ENCODE data around the gene KCTD21.
"Not testable (repeated sequence)": the region's sequence is repeated elsewhere in the genome, so short reads cannot be mapped to it uniquely, and the experiment has no call there.

Gene KCTD21

GRCh38 chr11:78224906-78225420 lies 36.5 kb upstream of the KCTD21 start:
- H3K4me3 ChIP-seq (ENCODE audit: low read depth in 1 of 2, low read length in 2 of 2), result no peak overlapping the region
- no peaks in the 10 kb centered on the region for H3K4me1 ChIP-seq (ENCODE audit: control insufficient read depth in 1 of 2, insufficient read depth in 2 of 2, low read length in 2 of 2)
- H3K27me3 ChIP-seq (ENCODE audit: low read depth, low read length), result no peaks in the 10 kb centered on the region
- H3K9me3 ChIP-seq (ENCODE audit: control insufficient read depth in 1 of 2, low read length in 2 of 2), result no peaks in the 10 kb centered on the region
- peaks cover 44% of the 10 kb centered on the region in 2 donors for H3K36me3 ChIP-seq (ENCODE audit: control insufficient read depth in 1 of 2, insufficient read depth in 2 of 2, low read length in 2 of 2)
- no peak overlapping the region for H3K27ac ChIP-seq (ENCODE audit: low read length)

GRCh38 chr11:78224506-78224905 lies 36.1 kb upstream of the KCTD21 start:
- H3K36me3 ChIP-seq (ENCODE audit: control insufficient read depth in 1 of 2, insufficient read depth in 2 of 2, low read length in 2 of 2), result peaks cover 48 to 49% of the 10 kb centered on the region in 2 donors
- no peak overlapping the region for H3K27ac ChIP-seq (ENCODE audit: low read length)
- H3K4me3 ChIP-seq (ENCODE audit: low read depth in 1 of 2, low read length in 2 of 2), result no peak overlapping the region
- H3K4me1 ChIP-seq (ENCODE audit: control insufficient read depth in 1 of 2, insufficient read depth in 2 of 2, low read length in 2 of 2), result no peaks in the 10 kb centered on the region
- no peaks in the 10 kb centered on the region for H3K9me3 ChIP-seq (ENCODE audit: control insufficient read depth in 1 of 2, low read length in 2 of 2)
- H3K27me3 ChIP-seq (ENCODE audit: low read depth, low read length), result no peaks in the 10 kb centered on the region

GRCh38 chr11:78223320-78223954 lies 35.0 kb upstream of the KCTD21 start:
- no peak overlapping the region for H3K4me3 ChIP-seq (ENCODE audit: low read depth in 1 of 2, low read length in 2 of 2)
- H3K27me3 ChIP-seq (ENCODE audit: low read depth, low read length), result no peaks in the 10 kb centered on the region
- H3K27ac ChIP-seq (ENCODE audit: low read length), result no peak overlapping the region
- H3K36me3 ChIP-seq (ENCODE audit: control insufficient read depth in 1 of 2, insufficient read depth in 2 of 2, low read length in 2 of 2), result peaks cover 58 to 59% of the 10 kb centered on the region in 2 donors
- H3K4me1 ChIP-seq (ENCODE audit: control insufficient read depth in 1 of 2, insufficient read depth in 2 of 2, low read length in 2 of 2), result no peaks in the 10 kb centered on the region
- H3K9me3 ChIP-seq (ENCODE audit: control insufficient read depth in 1 of 2, low read length in 2 of 2), result no peaks in the 10 kb centered on the region

GRCh38 chr11:78222726-78223125 lies 34.3 kb upstream of the KCTD21 start:
- H3K9me3 ChIP-seq (ENCODE audit: control insufficient read depth in 1 of 2, low read length in 2 of 2); H3K4me1 ChIP-seq (ENCODE audit: control insufficient read depth in 1 of 2, insufficient read depth in 2 of 2, low read length in 2 of 2); H3K27ac ChIP-seq (ENCODE audit: low read length); H3K4me3 ChIP-seq (ENCODE audit: low read depth in 1 of 2, low read length in 2 of 2); H3K27me3 ChIP-seq (ENCODE audit: low read depth, low read length): not testable (repeated sequence)
- peaks cover 63 to 66% of the 10 kb centered on the region in 2 donors for H3K36me3 ChIP-seq (ENCODE audit: control insufficient read depth in 1 of 2, insufficient read depth in 2 of 2, low read length in 2 of 2)

GRCh38 chr11:78221396-78222315 lies 33.2 kb upstream of the KCTD21 start:
- Histone ChIP-seq H3K4me1 (ENCODE audit: control insufficient read depth in 1 of 2, insufficient read depth in 2 of 2, low read length in 2 of 2) (no peaks in the 10 kb centered on the region), H3K27me3 (ENCODE audit: low read depth, low read length) (no peaks in the 10 kb centered on the region), H3K9me3 (ENCODE audit: control insufficient read depth in 1 of 2, low read length in 2 of 2) (no peaks in the 10 kb centered on the region), H3K4me3 (ENCODE audit: low read depth in 1 of 2, low read length in 2 of 2) (no peak overlapping the region), H3K36me3 (ENCODE audit: control insufficient read depth in 1 of 2, insufficient read depth in 2 of 2, low read length in 2 of 2) (peaks cover 69 to 76% of the 10 kb centered on the region in 2 donors), H3K27ac (ENCODE audit: low read length) (no peak overlapping the region)

GRCh38 chr11:78220218-78221157 lies 32.1 kb upstream of the KCTD21 start:
- Histone ChIP-seq H3K4me3 (ENCODE audit: low read depth in 1 of 2, low read length in 2 of 2) (no peak overlapping the region), H3K36me3 (ENCODE audit: control insufficient read depth in 1 of 2, insufficient read depth in 2 of 2, low read length in 2 of 2) (peaks cover 74 to 88% of the 10 kb centered on the region in 2 donors), H3K9me3 (ENCODE audit: control insufficient read depth in 1 of 2, low read length in 2 of 2) (no peaks in the 10 kb centered on the region), H3K27ac (ENCODE audit: low read length) (no peak overlapping the region), H3K4me1 (ENCODE audit: control insufficient read depth in 1 of 2, insufficient read depth in 2 of 2, low read length in 2 of 2) (no peaks in the 10 kb centered on the region), H3K27me3 (ENCODE audit: low read depth, low read length) (no peaks in the 10 kb centered on the region)

GRCh38 chr11:78219493-78220217 lies 31.2 kb upstream of the KCTD21 start:
- peaks cover 73 to 91% of the 10 kb centered on the region in 2 donors for H3K36me3 ChIP-seq (ENCODE audit: control insufficient read depth in 1 of 2, insufficient read depth in 2 of 2, low read length in 2 of 2)
- no peaks in the 10 kb centered on the region for H3K27me3 ChIP-seq (ENCODE audit: low read depth, low read length)
- H3K9me3 ChIP-seq (ENCODE audit: control insufficient read depth in 1 of 2, low read length in 2 of 2), result no peaks in the 10 kb centered on the region
- no peaks in the 10 kb centered on the region for H3K4me1 ChIP-seq (ENCODE audit: control insufficient read depth in 1 of 2, insufficient read depth in 2 of 2, low read length in 2 of 2)
- H3K27ac ChIP-seq (ENCODE audit: low read length), result no peak overlapping the region
- no peak overlapping the region for H3K4me3 ChIP-seq (ENCODE audit: low read depth in 1 of 2, low read length in 2 of 2)

- Histone ChIP-seq H3K27me3 (ENCODE audit: low read depth, low read length) (no peaks in the 10 kb centered on the region), H3K36me3 (ENCODE audit: control insufficient read depth in 1 of 2, insufficient read depth in 2 of 2, low read length in 2 of 2) (peaks cover 70 to 88% of the 10 kb centered on the region in 2 donors), H3K27ac (ENCODE audit: low read length) (no peak overlapping the region), H3K4me1 (ENCODE audit: control insufficient read depth in 1 of 2, insufficient read depth in 2 of 2, low read length in 2 of 2) (no peaks in the 10 kb centered on the region), H3K9me3 (ENCODE audit: control insufficient read depth in 1 of 2, low read length in 2 of 2) (no peaks in the 10 kb centered on the region), H3K4me3 (ENCODE audit: low read depth in 1 of 2, low read length in 2 of 2) (no peak overlapping the region)
Observed at GRCh38 chr11:78218707-78219492, 30.5 kb upstream of the KCTD21 start.

GRCh38 chr11:78217650-78218541 lies 29.5 kb upstream of the KCTD21 start:
- H3K27ac ChIP-seq (ENCODE audit: low read length), result no peak overlapping the region
- no peaks in the 10 kb centered on the region for H3K9me3 ChIP-seq (ENCODE audit: control insufficient read depth in 1 of 2, low read length in 2 of 2)
- H3K4me3 ChIP-seq (ENCODE audit: low read depth in 1 of 2, low read length in 2 of 2), result no peak overlapping the region
- H3K27me3 ChIP-seq (ENCODE audit: low read depth, low read length), result no peaks in the 10 kb centered on the region
- no peaks in the 10 kb centered on the region for H3K4me1 ChIP-seq (ENCODE audit: control insufficient read depth in 1 of 2, insufficient read depth in 2 of 2, low read length in 2 of 2)
- H3K36me3 ChIP-seq (ENCODE audit: control insufficient read depth in 1 of 2, insufficient read depth in 2 of 2, low read length in 2 of 2), result peaks cover 63 to 79% of the 10 kb centered on the region in 2 donors
